ENCODE data around the gene AVEN.
"Not testable (repeated sequence)": the region's sequence is repeated elsewhere in the genome, so short reads cannot be mapped to it uniquely, and the experiment has no call there.

AVEN gene

DNA sequence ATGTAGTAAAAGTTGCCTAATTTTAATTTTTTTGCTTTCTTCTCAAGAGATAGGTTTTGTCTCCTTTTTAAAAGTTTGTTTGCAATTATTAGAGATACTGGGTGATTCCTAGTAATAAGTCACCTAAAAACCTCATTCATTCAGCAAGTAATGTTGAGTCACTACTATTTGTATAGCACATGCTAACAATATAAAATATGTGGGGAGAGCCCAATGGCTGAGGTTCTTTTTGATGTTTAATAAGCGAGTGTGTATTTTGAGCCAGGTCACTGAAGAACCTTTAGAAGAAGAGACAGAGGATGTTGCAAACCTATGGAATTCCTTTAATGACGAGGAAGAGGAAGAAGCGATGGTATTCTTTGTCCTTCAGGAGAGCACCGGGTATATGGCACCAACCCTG is 194.4 kb downstream of the AVEN start:
- DNase-seq = no peak

DNA sequence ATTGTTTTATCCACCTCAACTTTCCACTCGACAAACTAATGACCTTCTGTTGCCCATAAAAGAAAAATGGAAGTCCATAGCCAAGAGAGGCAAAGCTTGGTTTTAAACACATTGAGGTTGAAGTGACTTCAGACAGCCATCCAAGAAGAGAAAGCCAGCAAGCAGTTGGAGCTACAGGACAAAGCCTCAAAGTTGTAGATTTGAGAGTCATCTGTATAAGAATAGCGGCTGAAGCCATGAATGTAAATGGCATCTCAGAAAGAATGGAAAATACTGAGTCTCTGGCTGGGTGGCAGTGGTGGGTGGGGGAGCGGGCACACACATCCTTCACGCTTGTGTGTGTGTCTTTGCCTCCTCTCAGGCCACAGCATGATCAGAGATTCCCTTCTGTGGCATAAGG is 194.8 kb downstream of the AVEN start:
- no peak for DNase-seq

DNA sequence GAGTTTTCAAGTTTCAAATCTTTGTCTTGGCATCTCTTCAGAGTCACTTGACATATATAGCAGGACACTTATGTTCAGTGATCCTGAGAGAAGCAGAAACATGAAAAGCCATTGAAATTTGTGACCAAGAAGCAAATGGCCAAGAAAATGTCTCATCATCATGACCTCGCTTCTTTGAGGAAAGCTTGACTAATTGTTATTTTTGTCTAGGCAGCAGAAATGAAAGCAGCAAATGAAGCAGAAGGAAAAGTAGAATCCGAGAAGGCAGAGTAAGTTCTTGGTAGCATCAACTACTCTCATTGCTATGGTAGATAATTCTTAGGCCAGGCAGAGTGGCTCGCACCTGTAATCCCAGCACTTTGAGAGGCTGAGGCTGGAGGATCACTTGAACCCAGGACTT is 198.4 kb downstream of the AVEN start:
- no peak for DNase-seq

DNA sequence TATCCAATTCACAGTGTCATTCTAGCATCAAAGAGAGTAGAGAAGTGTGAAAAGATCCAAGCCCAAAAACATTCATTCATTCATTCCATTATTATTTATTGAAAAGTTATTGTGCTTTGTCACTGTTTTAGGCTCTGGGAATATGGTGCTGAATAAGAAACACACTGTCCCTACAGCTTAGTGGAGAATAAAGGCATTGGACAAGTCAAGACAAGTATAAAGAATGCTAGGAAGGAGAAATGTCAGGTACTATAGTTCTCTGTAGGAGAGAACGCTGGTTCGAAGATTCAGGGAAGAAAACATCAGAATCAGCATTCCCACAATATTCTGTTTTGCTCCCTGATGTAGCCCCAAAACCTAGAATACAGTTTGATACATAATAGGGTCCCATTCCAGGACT is 199.5 kb downstream of the AVEN start:
- DNase-seq = no peak

DNA sequence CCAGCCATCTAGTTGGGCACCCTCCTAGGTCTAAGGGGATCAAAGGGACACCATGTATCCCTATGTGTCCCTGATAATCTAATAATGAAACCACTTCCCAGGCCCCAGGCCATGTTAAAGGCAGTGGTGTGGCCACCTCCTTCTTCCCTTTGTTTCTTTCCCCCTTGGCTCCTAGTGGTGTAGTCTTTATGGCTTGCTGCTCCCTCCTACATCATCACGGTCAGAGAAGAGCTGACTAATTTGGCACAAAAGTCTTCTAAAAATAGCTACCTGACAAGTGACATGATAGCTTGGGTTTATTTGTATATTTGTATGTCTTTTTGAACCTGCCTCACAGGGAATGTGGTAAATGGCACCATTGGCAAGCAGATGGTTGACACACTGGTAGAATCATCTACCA is 201.7 kb downstream of the AVEN start:
- no peak for DNase-seq

DNA sequence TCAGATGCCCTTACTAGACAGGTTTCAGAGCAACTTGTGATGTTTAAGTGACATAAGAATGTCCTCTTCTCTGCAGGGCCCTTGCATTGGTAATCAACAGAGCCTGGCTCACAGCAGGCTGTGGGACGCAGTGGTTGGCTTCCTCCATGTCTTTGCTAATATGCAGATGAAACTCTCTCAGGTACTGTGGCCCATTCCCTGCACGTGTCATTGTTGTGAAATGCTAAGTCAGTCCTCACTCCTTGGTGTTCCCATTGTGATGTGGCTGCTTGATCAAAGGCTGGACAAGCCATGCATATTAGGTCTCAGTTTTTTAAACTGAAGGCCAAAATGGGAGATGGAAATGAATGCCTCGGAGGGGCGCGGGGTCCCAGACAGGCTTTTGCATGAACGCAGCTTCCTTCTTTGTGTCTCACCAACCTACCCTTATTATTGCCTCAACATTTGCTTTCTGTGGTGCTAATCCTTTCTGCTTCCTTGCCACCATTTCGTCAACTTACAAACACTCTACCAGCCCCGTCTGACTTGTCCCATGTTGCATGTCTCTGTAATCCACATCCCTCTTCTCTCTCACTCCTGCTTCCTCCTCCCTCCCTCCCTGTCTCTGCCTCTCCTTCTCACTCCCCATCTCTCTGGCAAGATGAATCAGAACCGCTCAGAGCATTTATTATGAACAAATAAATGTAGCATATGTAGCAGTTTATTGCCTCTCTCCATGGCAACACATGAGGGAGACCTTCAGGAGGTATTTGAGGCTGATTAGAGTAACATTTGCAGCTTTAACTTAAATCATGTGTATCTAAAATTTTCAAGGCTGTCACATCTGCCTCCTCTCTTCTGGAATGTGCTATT is 203.9 kb downstream of the AVEN start:
- DNase-seq = no peak

DNA sequence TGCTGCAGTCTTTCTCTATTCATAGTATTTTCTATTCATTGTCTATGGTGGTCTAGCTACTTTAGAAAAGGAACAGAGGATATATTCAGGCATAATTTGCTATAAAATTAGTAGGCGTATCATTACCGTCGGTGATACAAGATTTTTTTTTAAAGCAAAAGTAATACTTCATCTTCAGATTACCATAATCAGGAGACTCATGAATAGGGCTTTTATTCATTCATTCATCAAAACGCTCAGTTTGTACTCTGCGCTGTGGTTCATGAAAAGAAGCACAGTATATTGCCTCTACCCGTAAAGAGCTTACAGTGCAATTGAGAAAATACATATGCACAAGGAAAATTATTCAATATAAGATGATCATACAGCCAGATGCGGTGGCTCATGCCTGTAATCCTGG is 207.4 kb downstream of the AVEN start:
- no peak for DNase-seq

DNA sequence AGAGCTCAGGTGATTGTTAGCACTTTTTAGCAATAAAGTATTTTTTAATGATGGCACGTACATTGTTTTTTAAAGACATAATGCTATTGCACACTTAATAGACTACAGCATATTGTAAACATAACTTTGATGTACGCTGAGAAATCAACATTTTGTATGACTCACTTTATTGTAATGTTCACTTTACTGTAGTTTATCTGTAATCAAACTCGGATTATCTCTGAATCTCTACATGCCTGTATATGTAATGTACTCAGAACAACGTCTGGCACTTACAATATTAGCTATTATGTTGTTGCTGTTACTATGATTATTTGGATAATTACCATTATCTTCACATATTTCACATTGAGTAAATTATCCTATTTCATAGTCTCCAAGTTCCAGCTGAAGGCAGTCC is 208.7 kb downstream of the AVEN start:
- no peak for DNase-seq

DNA sequence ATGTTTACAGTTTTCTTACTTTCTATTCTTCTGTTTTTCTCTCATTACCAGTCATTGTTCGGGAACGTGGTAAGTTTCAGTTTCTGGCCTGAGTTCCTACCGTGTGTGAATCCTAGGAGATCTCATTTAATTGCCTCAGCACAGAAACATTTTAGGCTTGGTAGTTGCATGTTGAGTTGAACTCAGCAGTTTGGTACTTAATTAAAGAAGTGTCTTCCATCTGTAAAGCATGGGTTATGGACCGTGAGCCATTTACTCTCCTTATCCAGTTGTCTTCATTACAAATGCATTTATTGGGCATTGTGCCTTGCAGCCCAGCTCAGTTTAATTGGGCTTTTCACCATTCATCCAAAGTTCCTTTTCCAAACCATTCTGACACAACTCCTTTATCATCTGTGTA is 212.8 kb downstream of the AVEN start:
- DNase-seq = no peak

DNA sequence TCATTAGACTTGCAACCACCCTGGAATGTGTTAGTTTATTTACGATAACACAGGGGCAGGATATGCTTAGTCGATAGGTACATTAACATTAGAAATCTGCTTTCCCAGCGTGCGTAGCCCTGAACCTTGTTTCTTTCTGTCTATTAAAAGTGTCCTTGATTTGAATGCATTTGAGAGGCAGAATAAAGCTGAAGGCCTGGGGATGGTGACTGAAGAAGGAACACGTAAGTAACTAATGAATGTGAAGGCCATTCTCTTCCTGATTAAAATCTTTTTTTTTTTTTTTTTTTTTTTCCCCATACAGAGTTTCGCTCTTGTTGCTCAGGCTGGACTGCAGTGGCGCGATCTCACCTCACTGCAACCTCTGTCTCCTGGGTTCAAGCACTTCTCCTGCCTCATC is 213.6 kb downstream of the AVEN start:
- DNase-seq = no peak

DNA sequence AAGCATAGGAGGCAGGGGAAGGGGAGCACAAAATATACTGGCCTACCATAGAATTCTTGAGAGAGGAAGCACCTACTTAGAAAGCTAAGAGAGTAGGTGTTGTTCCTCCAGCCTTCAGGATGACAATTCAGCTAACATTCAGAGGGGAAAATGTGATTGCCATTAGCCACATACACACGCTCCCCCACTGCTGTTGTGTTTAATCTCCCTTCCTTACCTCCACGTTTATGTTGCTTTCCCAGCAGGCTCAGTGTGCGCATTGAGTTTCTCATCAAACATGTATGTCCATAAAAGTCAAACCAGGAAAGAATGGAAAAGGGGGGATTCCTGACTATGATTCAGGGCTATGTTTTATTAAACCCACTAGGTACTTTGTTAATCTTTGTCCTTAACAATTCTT is 215.9 kb downstream of the AVEN start:
- DNase-seq = no peak

DNA sequence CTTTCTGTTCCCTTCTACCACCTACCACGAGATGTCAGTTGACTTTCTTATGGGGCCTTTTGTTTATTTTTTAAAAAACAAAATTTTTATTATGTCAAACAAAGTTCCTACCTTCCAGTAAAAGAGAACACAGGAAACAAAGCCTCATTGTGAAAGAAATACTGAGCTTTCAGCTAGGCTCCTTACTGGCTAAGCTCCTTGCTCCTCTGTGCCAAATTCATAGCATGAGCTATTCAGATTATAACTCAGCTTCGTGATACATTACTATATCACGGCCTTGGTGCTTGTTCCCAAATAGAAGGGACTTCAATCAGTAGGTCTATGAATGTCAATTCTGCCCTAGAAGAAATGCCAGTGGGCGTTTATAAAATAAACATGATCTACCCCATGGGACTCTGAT is 216.5 kb downstream of the AVEN start:
- no peak for DNase-seq

DNA sequence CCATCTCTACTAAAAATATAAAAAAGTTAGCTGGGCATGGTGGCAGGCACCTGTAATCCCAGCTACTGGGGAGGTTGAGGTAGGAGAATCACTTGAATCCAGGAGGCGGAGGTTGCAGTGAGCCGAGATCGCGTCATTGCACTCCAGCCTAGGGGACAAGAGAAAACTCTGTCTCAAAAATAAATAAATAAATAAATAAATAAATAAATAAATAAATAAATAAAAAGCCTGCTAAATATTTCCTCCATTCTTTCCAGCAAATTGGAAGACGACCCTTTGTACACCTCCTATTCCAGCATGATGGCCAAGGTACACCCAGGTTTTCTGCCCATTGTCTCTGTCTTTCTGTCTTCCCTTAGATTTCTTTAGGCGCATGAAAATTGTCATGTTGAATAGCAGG is 219.5 kb downstream of the AVEN start:
- DNase-seq = not testable (repeated sequence)

All from suppressor macrophage (primary cell).